HFF-Myc (cell line): ENCODE data around the gene RNF113B.

Experiments used
- DNase-seq: peaks from one replicate; pipeline ENCODE4 v3.0.0-alpha.2; 2011; ENCODE audit warnings: low read depth; ENCODE audit errors: extremely low read depth
- H3K4me3 ChIP-seq: replicated peaks from 2 replicates; pipeline ENCODE4 v1.5.1; 2011; ENCODE audit warnings: low read depth, mild to moderate bottlenecking, control low read depth, low read length
- CTCF ChIP-seq: IDR thresholded peaks from 2 replicates; pipeline ENCODE4 v1.5.1; 2012; ENCODE audit warnings: mild to moderate bottlenecking, low read depth, low read length, control low read depth; ENCODE audit errors: missing control alignments

Gene RNF113B

GRCh38 chr13:98188544-98189166 is 11.6 kb upstream of the RNF113B start:
- TF ChIP-seq CTCF, result no peak
- no peak for DNase-seq
- H3K4me3 ChIP-seq, result no peak overlapping the region

- H3K4me3 ChIP-seq, result no peak overlapping the region
- no peak for TF ChIP-seq CTCF
- DNase-seq, result no peak
These were observed 10.8 kb upstream of the RNF113B start for GRCh38 chr13:98187965-98188261.

GRCh38 chr13:98187155-98187964 is 10.3 kb upstream of the RNF113B start:
- no peak for DNase-seq
- TF ChIP-seq CTCF, result no peak
- H3K4me3 ChIP-seq, result no peak overlapping the region

GRCh38 chr13:98184792-98185191 is 7.7 kb upstream of the RNF113B start:
- no peak for DNase-seq
- no peak overlapping the region for H3K4me3 ChIP-seq
- TF ChIP-seq CTCF, result no peak

GRCh38 chr13:98182589-98182988 is 5.5 kb upstream of the RNF113B start:
- TF ChIP-seq CTCF, result no peak
- no peak for DNase-seq

GRCh38 chr13:98182153-98182552 is 5.1 kb upstream of the RNF113B start:
- no peak overlapping the region for H3K4me3 ChIP-seq
- DNase-seq, result no peak
- no peak for TF ChIP-seq CTCF

More at GRCh38 chr13:98182589-98182988, 5.5 kb upstream of the RNF113B start:
- no peak overlapping the region for H3K4me3 ChIP-seq
